Activated CD4-positive, alpha-beta T cell treated with anti-CD3 and anti-CD28 coated beads, Interleukin-2, Interleukin-4, amounts not matched to agents 100 ng/mL and 50 ng/mL, durations not matched to agents 16 hours and 8 hours (primary cell): ENCODE data around the gene LSM5.

Experiments used
- DNase-seq: peaks from one replicate; pipeline ENCODE4 v3.0.0-alpha.2; 2020; ENCODE audit warnings: low spot score

The LSM5 gene

GRCh38 chr7:32490127-32490796 is at the start of gene LSM5:
Gene LSM5 (minus strand): TSS chr7:32490380. CDS start chr7:32490365, 15 bp downstream.
- DNase-seq: peak; percentile 94

GRCh38 chr7:32539366-32539765 is 49.2 kb upstream of the LSM5 start:
- DNase-seq: no peak

DNA sequence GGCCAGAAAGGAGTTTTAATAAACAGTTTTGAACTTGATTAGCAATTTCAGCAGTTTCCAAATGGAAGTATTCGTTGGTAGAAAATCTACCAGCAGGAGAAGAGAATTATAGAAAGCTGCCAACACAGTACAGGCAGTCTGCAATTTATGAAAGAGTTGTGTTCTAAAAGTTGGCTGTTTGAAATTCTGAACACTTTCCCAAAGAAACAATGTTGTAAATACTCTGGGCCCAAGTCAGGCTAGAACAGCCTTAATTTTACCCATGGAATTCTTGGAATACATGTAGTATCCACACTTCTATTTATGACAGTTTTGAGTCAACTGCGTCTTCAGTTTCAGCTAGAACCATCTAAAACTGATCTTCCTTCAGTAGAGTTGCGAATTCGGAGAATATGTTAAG is 47.6 kb upstream of the LSM5 start:
- DNase-seq: no peak

DNA sequence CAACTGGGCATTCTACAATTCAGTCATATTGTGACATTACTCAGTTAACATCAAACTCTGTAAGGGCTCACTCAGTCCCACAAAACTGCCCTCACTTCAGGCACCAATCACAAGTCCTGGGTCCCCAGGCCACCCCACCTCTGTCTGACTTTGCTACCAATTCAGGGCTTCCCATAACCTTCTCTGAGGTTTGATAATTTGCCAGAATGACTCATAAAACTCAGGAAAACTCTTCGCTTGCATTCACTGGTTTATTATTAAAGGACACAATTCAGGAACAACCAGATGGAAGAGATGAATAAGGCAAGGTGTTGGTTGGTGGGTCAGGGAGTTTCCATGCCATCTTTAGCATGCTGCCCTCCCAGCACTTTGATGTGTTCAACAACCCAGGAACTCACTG is 46.4 kb upstream of the LSM5 start:
- no peak for DNase-seq

DNA sequence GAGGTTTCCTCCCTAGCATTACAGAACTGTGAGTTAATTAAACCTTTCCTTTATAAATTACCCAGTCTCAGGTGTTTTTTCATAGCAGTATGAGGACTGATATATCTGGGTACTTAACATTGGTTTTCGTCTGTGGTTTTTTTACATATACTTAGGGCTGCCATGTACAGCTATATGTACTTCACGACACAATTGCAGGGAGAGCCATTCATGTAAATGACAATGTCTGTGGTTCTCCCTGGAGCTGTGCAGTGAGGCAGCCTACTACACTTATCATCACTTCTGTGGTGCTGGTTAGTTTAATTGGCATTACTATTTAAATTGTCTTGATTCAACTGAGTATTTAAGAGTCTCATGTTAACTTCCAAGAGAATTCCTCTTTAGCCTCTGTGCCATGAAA is 45.8 kb upstream of the LSM5 start:
- no peak for DNase-seq

GRCh38 chr7:32535162-32535702 is 45.1 kb upstream of the LSM5 start:
- no peak for DNase-seq

DNA sequence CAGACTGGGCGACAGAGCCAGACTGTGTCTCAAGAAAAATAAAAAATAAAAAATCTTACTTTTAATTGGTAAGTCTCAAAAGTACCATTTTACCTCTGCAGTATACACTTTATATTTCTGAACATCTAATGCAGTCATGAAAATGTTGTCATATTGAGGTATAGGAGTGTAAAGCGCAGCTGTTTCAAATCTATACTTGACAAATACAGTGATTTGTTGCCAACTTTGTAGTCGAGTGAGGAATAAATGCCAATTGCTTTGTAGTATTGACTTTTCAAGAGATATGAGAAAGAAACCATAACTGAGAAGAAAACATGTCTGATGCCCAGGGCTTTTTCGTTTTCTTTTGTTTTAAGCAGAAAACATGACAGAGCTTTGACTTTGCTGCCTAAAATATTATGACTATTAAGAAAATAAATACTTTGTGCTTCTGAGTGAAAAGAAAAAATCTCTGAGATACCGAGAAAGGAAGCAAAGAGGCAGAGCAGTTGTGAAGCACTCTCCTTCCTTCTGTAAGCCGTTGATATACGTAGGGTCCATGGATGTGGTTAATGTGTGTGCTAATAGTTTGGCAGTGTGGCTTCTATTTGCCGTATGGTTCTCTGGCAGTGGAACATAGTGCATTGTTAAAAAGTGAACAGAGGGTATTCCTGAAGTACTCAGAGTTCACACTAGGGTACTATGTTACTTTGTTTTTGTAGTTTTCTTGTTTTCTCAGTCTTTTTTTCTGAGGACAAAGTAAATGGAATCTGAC is 43.3 kb upstream of the LSM5 start:
- DNase-seq: no peak

GRCh38 chr7:32532716-32533115 is 42.5 kb upstream of the LSM5 start:
- no peak for DNase-seq

DNA sequence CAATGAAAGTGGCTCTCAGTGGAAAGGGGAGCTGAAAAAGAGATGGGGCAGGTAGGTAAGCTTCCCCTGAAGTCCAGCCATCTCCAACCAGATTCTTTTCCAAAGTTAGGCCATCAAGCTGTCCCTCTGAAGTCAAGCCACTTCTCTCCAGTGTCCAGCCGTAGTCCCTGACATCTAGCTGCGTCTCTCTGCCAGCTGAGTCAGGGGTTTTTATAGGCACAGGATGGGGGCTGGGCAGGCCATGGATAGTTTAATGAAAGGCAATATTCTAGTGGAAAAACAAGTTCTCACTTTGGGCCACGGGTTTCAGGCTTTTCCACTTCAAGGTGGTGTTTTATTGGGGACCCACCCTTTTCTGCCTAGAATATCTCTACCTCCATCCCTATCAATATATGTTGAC is 41.9 kb upstream of the LSM5 start:
- DNase-seq: no peak

DNA sequence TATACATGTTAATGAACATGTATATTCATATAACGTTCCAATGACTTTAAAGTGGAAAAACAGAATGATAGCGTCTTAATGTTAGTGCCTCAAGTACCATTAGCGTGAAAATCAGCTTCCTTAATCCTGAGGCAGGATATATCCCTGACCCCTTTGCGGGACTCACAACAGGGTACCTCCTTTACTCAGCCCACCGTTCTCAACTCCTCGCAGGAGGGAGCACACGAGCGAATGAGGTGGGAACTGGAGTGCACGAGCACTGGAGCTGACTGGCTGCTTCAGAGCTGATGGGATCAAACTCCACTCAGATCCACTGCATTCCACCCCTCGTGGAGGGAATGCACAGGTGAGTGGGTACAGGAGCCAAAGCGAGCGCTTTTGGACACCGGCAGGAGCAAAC is 41.2 kb upstream of the LSM5 start:
- DNase-seq: no peak

DNA sequence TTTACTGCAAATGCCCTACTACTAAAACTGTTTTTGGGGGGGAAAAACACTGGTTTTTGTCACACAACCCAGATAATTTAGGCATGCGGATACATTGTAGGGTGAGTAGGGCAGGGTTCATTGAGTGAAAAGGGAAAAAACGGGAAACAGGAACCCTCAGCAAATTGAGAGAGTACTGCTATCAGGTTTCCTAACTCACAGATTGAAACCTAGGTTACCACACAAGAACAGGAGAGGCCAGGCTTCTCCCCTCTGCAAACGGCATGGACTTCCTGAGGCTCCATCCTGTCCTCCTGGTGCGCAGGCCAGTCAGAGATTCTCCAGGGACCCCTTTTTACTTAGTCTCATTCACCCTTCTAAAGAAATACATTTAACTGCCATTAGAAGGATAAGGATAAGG is 35.7 kb upstream of the LSM5 start:
- no peak for DNase-seq

- no peak for DNase-seq
Measured at GRCh38 chr7:32524631-32525030, 34.5 kb upstream of the LSM5 start.

GRCh38 chr7:32522746-32523530 is 32.8 kb upstream of the LSM5 start:
- no peak for DNase-seq

DNA sequence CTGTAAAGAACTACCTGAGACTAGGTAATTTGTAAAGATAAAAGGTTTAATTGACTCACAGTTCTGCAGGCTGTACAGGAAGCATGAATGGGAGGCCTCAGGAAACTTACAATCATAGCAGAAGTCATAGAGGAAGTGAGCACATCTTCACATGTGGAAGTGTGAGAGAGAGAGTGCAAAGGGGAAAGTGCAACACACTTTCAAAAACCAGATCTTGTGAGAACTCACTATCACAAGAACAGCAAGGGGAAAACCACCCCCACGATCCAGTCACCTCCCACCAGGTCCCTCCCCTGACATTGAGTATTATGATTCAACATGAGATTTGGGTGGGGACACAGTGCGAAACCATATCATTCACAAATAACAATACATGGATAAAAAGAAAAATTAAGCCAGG is 29.6 kb upstream of the LSM5 start:
- DNase-seq: peak; percentile 28

- DNase-seq: no peak
Measured at GRCh38 chr7:32518534-32519140, 28.5 kb upstream of the LSM5 start.

- no peak for DNase-seq
Measured at GRCh38 chr7:32516551-32517100, 26.4 kb upstream of the LSM5 start.

GRCh38 chr7:32515890-32516550 is 25.8 kb upstream of the LSM5 start:
- peak; percentile 22 for DNase-seq

GRCh38 chr7:32513210-32513609 is 23.0 kb upstream of the LSM5 start:
- DNase-seq: no peak

GRCh38 chr7:32511791-32512190 is 21.6 kb upstream of the LSM5 start:
- no peak for DNase-seq

GRCh38 chr7:32507414-32507813 is 17.2 kb upstream of the LSM5 start:
- DNase-seq: no peak

DNA sequence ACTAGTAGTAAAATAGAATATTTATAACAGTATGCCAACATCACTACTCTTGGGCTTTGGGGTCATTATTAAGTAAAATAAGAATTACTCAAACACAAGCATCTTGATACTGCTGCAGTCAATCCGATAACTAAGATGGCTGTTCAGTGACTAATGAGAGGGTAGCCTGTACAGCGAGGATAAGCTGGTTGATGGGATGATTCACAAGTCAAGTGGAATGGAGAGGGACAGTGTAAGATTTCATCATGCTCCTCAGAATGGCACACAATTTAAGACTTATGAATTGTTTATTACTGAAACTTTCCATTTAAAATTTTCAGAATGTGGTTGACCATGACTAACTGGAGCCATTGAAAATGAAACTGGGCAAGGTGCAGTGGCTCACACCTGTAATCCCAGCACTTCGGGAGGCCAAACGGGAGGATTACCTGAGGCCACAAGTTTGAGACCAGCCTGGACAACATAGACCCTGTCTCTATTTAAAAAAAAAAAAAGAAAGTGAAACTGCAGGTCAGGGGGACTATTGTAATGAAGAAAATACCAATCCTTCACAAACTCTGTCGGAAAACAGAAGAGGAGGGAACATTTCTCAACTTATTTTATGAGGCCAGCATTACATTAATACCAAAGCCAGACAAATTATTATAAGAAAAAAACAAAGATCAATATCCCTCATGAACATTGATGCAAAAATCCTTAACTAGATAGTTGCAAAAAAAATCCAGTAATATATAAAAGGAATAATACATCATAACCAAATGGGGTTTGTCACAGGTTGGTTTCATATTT is 16.3 kb upstream of the LSM5 start:
- peak; percentile 70 for DNase-seq
